H1 (cell line): ENCODE results near the gene CENPP.

Experiments used
- EP300 ChIP-seq, 2 experiments: IDR thresholded peaks; 1 replicate in 1 of 2; 2 replicates in 1 of 2; pipeline ENCODE4 v1.6.1; 2011 to 2012; ENCODE audit warnings: low read depth in 2 of 2, low read length in 2 of 2, mild to moderate bottlenecking in 2 of 2, borderline replicate concordance in 1 of 2, inconsistent platforms in 1 of 2, moderate library complexity in 1 of 2
- EZH2 ChIP-seq: fragments of 200-600 bp; sonication (generic); IDR thresholded peaks from 2 replicates; pipeline ENCODE4 v1.7.1; 2012; ENCODE audit warnings: low read depth, mild to moderate bottlenecking, moderate library complexity, low read length, inconsistent platforms; ENCODE audit not compliant: severe bottlenecking
- GABPA ChIP-seq: IDR thresholded peaks from 2 replicates; pipeline ENCODE4 v1.6.1; 2011; ENCODE audit warnings: mild to moderate bottlenecking, low read length, moderate library complexity, borderline replicate concordance; ENCODE audit not compliant: insufficient read depth
- HDAC2 ChIP-seq, 2 experiments: fragments of 300-600 bp in 1 of 2; sonication (generic) in 1 of 2; IDR thresholded peaks; 2 replicates each; pipeline ENCODE4 v1.6.1; 2011 to 2012; ENCODE audit warnings: low read depth in 2 of 2, low read length in 2 of 2, mild to moderate bottlenecking in 2 of 2, moderate library complexity in 2 of 2, borderline replicate concordance in 1 of 2, inconsistent platforms in 1 of 2
- HDAC6 ChIP-seq: IDR thresholded peaks from one replicate; pipeline ENCODE4 v1.7.1; 2012; ENCODE audit warnings: low read depth, mild to moderate bottlenecking, inconsistent platforms, low read length, moderate library complexity
- JUND ChIP-seq: IDR thresholded peaks from 2 replicates; pipeline ENCODE4 v1.6.1; 2011; ENCODE audit warnings: mild to moderate bottlenecking, improper control_type of control experiment, low read length
- POLR2A ChIP-seq, 2 experiments: IDR thresholded peaks; 1 replicate in 1 of 2; 2 replicates in 1 of 2; pipeline ENCODE4 v1.6.1; 2011; ENCODE audit warnings: low read depth in 2 of 2, low read length in 2 of 2, mild to moderate bottlenecking in 2 of 2; ENCODE audit errors: control extremely low read depth in 1 of 2
- POLR2AphosphoS5 ChIP-seq: IDR thresholded peaks from 2 replicates; pipeline ENCODE4 v1.6.1; 2011; ENCODE audit warnings: low read depth, low read length
- RFX5 ChIP-seq: IDR thresholded peaks from 2 replicates; pipeline ENCODE4 v1.6.1; 2011; ENCODE audit warnings: low read depth, low read length, improper control_type of control experiment, borderline replicate concordance
- SP1 ChIP-seq: IDR thresholded peaks from 2 replicates; pipeline ENCODE4 v1.6.1; 2011; ENCODE audit warnings: low read depth, low read length
- SRF ChIP-seq: IDR thresholded peaks from 2 replicates; pipeline ENCODE4 v1.6.1; 2011; ENCODE audit warnings: mild to moderate bottlenecking, low read depth, low read length, moderate library complexity
- ZNF274 ChIP-seq: IDR thresholded peaks from 2 replicates; pipeline ENCODE4 v1.7.0; 2012; ENCODE audit warnings: low read length, borderline replicate concordance; ENCODE audit errors: extremely low read depth
- TF ChIP-seq, protein P1 (sequence below), 3 experiments: IDR thresholded peaks; 1 replicate in 2 of 3; 2 replicates in 1 of 3; pipeline versions ENCODE4 v1.5.1 to v1.6.1; 2011; ENCODE audit warnings: low read length in 3 of 3, mild to moderate bottlenecking in 3 of 3, inconsistent platforms in 2 of 3, low read depth in 1 of 3, moderate library complexity in 1 of 3; ENCODE audit not compliant: insufficient read depth in 1 of 3; ENCODE audit errors: control extremely low read depth in 1 of 3
- TF ChIP-seq, protein P2 (sequence below): IDR thresholded peaks from 2 replicates; pipeline ENCODE4 v1.6.1; 2011; ENCODE audit warnings: low read length, improper control_type of control experiment

GRCh38 chr9:92300936-92301335 lies 24.8 kb upstream of the CENPP start:
- TF ChIP-seq JUND (no peak), POLR2AphosphoS5 (no peak), EZH2 (no peak), HDAC6 (no peak), SRF (no peak), POLR2A (IDR thresholded peaks at IDR 0.05; ENCODE audit: control extremely low read depth in 1 of 2, low read depth in 2 of 2, low read length in 2 of 2) (no peak), HDAC2 (IDR thresholded peaks at IDR 0.05; ENCODE audit: borderline replicate concordance in 1 of 2, low read depth in 2 of 2, low read length in 2 of 2) (no peak), EP300 (IDR thresholded peaks at IDR 0.05; ENCODE audit: borderline replicate concordance in 1 of 2, low read depth in 2 of 2, low read length in 2 of 2) (no peak), SP1 (no peak), ZNF274 (no peak), GABPA (no peak), RFX5 (no peak)
- TF ChIP-seq, protein P1, sequence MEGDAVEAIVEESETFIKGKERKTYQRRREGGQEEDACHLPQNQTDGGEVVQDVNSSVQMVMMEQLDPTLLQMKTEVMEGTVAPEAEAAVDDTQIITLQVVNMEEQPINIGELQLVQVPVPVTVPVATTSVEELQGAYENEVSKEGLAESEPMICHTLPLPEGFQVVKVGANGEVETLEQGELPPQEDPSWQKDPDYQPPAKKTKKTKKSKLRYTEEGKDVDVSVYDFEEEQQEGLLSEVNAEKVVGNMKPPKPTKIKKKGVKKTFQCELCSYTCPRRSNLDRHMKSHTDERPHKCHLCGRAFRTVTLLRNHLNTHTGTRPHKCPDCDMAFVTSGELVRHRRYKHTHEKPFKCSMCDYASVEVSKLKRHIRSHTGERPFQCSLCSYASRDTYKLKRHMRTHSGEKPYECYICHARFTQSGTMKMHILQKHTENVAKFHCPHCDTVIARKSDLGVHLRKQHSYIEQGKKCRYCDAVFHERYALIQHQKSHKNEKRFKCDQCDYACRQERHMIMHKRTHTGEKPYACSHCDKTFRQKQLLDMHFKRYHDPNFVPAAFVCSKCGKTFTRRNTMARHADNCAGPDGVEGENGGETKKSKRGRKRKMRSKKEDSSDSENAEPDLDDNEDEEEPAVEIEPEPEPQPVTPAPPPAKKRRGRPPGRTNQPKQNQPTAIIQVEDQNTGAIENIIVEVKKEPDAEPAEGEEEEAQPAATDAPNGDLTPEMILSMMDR (IDR thresholded peaks at IDR 0.05; ENCODE audit: control extremely low read depth in 1 of 3, insufficient read depth in 1 of 3, low read depth in 1 of 3, low read length in 3 of 3), result no peak
- TF ChIP-seq, protein P2, sequence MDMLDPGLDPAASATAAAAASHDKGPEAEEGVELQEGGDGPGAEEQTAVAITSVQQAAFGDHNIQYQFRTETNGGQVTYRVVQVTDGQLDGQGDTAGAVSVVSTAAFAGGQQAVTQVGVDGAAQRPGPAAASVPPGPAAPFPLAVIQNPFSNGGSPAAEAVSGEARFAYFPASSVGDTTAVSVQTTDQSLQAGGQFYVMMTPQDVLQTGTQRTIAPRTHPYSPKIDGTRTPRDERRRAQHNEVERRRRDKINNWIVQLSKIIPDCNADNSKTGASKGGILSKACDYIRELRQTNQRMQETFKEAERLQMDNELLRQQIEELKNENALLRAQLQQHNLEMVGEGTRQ, result no peak
